ENCODE data around the gene DRAP1. TPM values are rescaled to one million over a fixed set of nuclear protein-coding genes. Genes with fewer than 3 reads are reported as not detected.
A peak's percentile ranks its signal among the peaks of the same experiment; 100 is the strongest.

The DRAP1 gene
- total RNA-seq, 1 donor from 2014 or later, result 169 TPM

DNA sequence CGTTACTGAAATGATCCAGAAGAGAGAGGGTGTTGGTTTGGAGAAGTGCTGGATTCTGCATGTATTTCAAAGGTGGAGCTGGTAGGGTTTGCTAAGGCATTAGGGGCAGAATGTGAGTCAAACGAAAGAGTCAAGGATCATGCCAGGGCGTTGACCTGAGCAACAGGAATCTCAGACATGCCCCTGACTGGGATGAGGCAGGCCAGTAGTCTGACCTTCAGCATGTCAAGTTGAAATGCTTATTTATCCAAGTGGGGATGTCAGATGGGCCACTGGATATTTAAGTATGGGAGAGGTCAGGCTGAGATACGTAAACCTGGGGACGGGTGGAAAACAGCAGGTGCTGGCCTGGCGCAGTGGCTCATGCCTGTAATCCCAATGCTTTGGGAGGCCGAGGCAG is 23.3 kb downstream of the DRAP1 start:
- TF ChIP-seq EZH2 (IDR thresholded peaks at IDR 0.05; ENCODE audit: insufficient read depth, low read length), result no peak
- TF ChIP-seq, protein P1, sequence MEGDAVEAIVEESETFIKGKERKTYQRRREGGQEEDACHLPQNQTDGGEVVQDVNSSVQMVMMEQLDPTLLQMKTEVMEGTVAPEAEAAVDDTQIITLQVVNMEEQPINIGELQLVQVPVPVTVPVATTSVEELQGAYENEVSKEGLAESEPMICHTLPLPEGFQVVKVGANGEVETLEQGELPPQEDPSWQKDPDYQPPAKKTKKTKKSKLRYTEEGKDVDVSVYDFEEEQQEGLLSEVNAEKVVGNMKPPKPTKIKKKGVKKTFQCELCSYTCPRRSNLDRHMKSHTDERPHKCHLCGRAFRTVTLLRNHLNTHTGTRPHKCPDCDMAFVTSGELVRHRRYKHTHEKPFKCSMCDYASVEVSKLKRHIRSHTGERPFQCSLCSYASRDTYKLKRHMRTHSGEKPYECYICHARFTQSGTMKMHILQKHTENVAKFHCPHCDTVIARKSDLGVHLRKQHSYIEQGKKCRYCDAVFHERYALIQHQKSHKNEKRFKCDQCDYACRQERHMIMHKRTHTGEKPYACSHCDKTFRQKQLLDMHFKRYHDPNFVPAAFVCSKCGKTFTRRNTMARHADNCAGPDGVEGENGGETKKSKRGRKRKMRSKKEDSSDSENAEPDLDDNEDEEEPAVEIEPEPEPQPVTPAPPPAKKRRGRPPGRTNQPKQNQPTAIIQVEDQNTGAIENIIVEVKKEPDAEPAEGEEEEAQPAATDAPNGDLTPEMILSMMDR (IDR thresholded peaks at IDR 0.05; ENCODE audit: insufficient read depth, low read depth, low read length), result no peak
- no peak overlapping the region for H3K4me3 Mint-ChIP-seq (ENCODE audit: unreplicated experiment)
- Histone ChIP-seq H3K36me3 (ENCODE audit: insufficient read depth, low read length) (no peaks in the 10 kb centered on the region), H3K4me2 (ENCODE audit: low read length) (no peak overlapping the region), H3K9ac (ENCODE audit: low read length) (no peak overlapping the region), H4K20me1 (ENCODE audit: insufficient read depth, low read length) (no peaks in the 10 kb centered on the region), H2AFZ (ENCODE audit: low read depth, low read length) (no peak overlapping the region), H3K27ac (ENCODE audit: low read depth, low read length) (no peak overlapping the region), H3K4me3 (ENCODE audit: insufficient read depth, low read depth, low read length) (no peak overlapping the region), H3K9me3 (ENCODE audit: insufficient read depth, low read depth, low read length) (no peaks in the 10 kb centered on the region), H3K27me3 (ENCODE audit: insufficient read depth, low read length) (no peaks in the 10 kb centered on the region), H3K79me2 (ENCODE audit: insufficient read depth, low read length) (no peaks in the 10 kb centered on the region), H3K4me1 (ENCODE audit: insufficient read depth, low read length) (peaks cover 11% of the 10 kb centered on the region)
- peak overlapping the region; percentile 20 for H3K27ac Mint-ChIP-seq (ENCODE audit: unreplicated experiment)
- no peaks in the 10 kb centered on the region for H3K36me3 Mint-ChIP-seq (ENCODE audit: low read depth, unreplicated experiment)
- H3K4me1 Mint-ChIP-seq (ENCODE audit: low read depth, unreplicated experiment), result peaks cover 9% of the 10 kb centered on the region
- H3K9me3 Mint-ChIP-seq (ENCODE audit: unreplicated experiment), result no peaks in the 10 kb centered on the region
- DNase-seq (ENCODE audit: low read depth) (no peak), FAIRE-seq (no peak)
- H3K27me3 Mint-ChIP-seq (ENCODE audit: low read depth, unreplicated experiment), result peaks cover 7% of the 10 kb centered on the region

DNA sequence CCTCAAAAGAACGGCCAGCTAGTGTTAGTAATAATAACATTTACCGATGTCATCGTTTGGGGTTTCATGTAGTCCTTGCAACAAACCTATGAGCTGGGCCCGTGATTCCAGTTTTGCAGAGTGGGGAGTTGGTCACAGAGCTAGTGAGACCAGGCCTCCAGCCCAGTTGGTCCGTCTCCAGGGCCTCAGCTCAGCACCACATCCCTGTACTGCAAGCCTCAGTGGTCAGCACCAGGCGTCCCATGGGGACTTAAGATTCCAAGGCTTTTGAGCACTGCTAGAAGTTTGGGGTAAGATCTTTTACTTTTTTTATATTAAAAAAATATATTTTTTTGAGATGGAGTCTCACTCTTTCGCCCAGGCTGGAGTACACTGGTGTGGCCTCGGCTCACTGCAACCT is 25.0 kb downstream of the DRAP1 start:
- Histone ChIP-seq H3K9me3 (ENCODE audit: insufficient read depth, low read depth, low read length) (no peaks in the 10 kb centered on the region), H3K4me3 (ENCODE audit: insufficient read depth, low read depth, low read length) (no peak overlapping the region), H3K27ac (ENCODE audit: low read depth, low read length) (no peak overlapping the region), H3K9ac (ENCODE audit: low read length) (no peak overlapping the region), H3K79me2 (ENCODE audit: insufficient read depth, low read length) (no peaks in the 10 kb centered on the region), H4K20me1 (ENCODE audit: insufficient read depth, low read length) (no peaks in the 10 kb centered on the region), H3K27me3 (ENCODE audit: insufficient read depth, low read length) (no peaks in the 10 kb centered on the region), H2AFZ (ENCODE audit: low read depth, low read length) (no peak overlapping the region), H3K4me2 (ENCODE audit: low read length) (no peak overlapping the region), H3K4me1 (ENCODE audit: insufficient read depth, low read length) (peaks cover 11% of the 10 kb centered on the region), H3K36me3 (ENCODE audit: insufficient read depth, low read length) (no peaks in the 10 kb centered on the region)
- DNase-seq (ENCODE audit: low read depth), result no peak
- peaks cover 9% of the 10 kb centered on the region for H3K4me1 Mint-ChIP-seq (ENCODE audit: low read depth, unreplicated experiment)
- no peak overlapping the region for H3K4me3 Mint-ChIP-seq (ENCODE audit: unreplicated experiment)
- TF ChIP-seq, protein P1 (IDR thresholded peaks at IDR 0.05; ENCODE audit: insufficient read depth, low read depth, low read length), result no peak
- no peak for TF ChIP-seq EZH2 (IDR thresholded peaks at IDR 0.05; ENCODE audit: insufficient read depth, low read length)
- FAIRE-seq, result no peak
- no peaks in the 10 kb centered on the region for H3K9me3 Mint-ChIP-seq (ENCODE audit: unreplicated experiment)
- no peak overlapping the region for H3K27ac Mint-ChIP-seq (ENCODE audit: unreplicated experiment)
- peaks cover 8% of the 10 kb centered on the region for H3K27me3 Mint-ChIP-seq (ENCODE audit: low read depth, unreplicated experiment)
- no peaks in the 10 kb centered on the region for H3K36me3 Mint-ChIP-seq (ENCODE audit: low read depth, unreplicated experiment)

DNA sequence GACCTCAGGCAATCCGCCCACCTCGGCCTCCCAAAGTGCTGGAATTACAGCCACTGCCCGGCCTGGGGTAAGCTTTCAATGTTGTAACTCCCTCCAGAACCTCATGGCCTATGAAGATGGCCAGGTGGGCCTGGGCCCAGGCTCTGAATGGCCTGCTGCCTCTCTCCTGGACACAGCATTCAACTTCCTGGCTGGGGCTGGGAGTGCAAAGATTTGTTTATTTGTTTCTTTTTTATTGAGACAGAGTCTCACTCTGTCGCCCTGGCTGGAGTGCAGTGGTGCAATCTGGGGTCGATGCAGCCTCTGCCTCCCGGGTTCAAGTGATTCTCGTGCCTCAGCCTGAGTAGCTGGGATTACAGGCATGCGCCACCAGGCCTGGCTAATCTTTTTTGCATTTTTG is 25.5 kb downstream of the DRAP1 start:
- no peaks in the 10 kb centered on the region for H3K9me3 ChIP-seq (ENCODE audit: insufficient read depth, low read depth, low read length)
- no peaks in the 10 kb centered on the region for H3K36me3 ChIP-seq (ENCODE audit: insufficient read depth, low read length)
- no peak overlapping the region for H3K27ac Mint-ChIP-seq (ENCODE audit: unreplicated experiment)
- FAIRE-seq, result no peak
- H2AFZ ChIP-seq (ENCODE audit: low read depth, low read length), result no peak overlapping the region
- no peaks in the 10 kb centered on the region for H3K27me3 ChIP-seq (ENCODE audit: insufficient read depth, low read length)
- H3K4me3 ChIP-seq (ENCODE audit: insufficient read depth, low read depth, low read length), result no peak overlapping the region
- no peaks in the 10 kb centered on the region for H3K9me3 Mint-ChIP-seq (ENCODE audit: unreplicated experiment)
- peaks cover 9% of the 10 kb centered on the region for H3K4me1 Mint-ChIP-seq (ENCODE audit: low read depth, unreplicated experiment)
- H3K4me1 ChIP-seq (ENCODE audit: insufficient read depth, low read length), result peaks cover 11% of the 10 kb centered on the region
- H3K27me3 Mint-ChIP-seq (ENCODE audit: low read depth, unreplicated experiment), result peaks cover 8% of the 10 kb centered on the region
- H3K4me3 Mint-ChIP-seq (ENCODE audit: unreplicated experiment), result no peak overlapping the region
- no peak overlapping the region for H3K9ac ChIP-seq (ENCODE audit: low read length)
- TF ChIP-seq, protein P1 (IDR thresholded peaks at IDR 0.05; ENCODE audit: insufficient read depth, low read depth, low read length), result no peak
- TF ChIP-seq EZH2 (IDR thresholded peaks at IDR 0.05; ENCODE audit: insufficient read depth, low read length), result no peak
- no peak overlapping the region for H3K27ac ChIP-seq (ENCODE audit: low read depth, low read length)
- DNase-seq (ENCODE audit: low read depth), result no peak
- no peak overlapping the region for H3K4me2 ChIP-seq (ENCODE audit: low read length)
- no peaks in the 10 kb centered on the region for H4K20me1 ChIP-seq (ENCODE audit: insufficient read depth, low read length)
- no peaks in the 10 kb centered on the region for H3K79me2 ChIP-seq (ENCODE audit: insufficient read depth, low read length)
- H3K36me3 Mint-ChIP-seq (ENCODE audit: low read depth, unreplicated experiment), result no peaks in the 10 kb centered on the region
